T-cell (primary cell): ENCODE data around the gene RPP40. TPM values are rescaled to one million over a fixed set of nuclear protein-coding genes. Genes with fewer than 3 reads are reported as not detected.

Source experiments
- ATAC-seq, 4 experiments: fragments of 200-7000 bp in 3 of 4; fragments of 150-1000 bp in 1 of 4; cut with Tn5 transposase; replicated peaks in 1 of 4; 1 replicate in 3 of 4; 2 replicates in 1 of 4; pipeline ENCODE4 v1.10.0; 2021; ENCODE audit warnings: moderate library complexity in 3 of 4, mild to moderate bottlenecking in 2 of 4, moderate number of reproducible peaks in 1 of 4
- CTCF ChIA-PET, 2 donors: fragments of 300-600 bp; sonication (Branson Sonifier 250); formaldehyde crosslinking; loops; one replicate each; lab custom pipeline; 2022; ENCODE audit warnings: antibody characterized with exemption in 2 of 2; lab: Charles Lee
- POLR2A ChIA-PET, 2 donors: fragments of 300-600 bp; sonication (Branson Sonifier 250); formaldehyde crosslinking; loops; one replicate each; lab custom pipeline; 2022; ENCODE audit warnings: antibody characterized with exemption in 2 of 2; lab: Charles Lee
- DNase-seq, 35 experiments: peaks; one replicate each; pipeline versions ENCODE4 v3.0.0 to v3.0.0-alpha.2; 2013 to 2023
- H3K27ac ChIP-seq: one replicate; pipeline ENCODE4 v1.5.1; 2013; ENCODE audit warnings: low read length
- H3K27me3 ChIP-seq, 2 experiments: replicated peaks in 1 of 2; 1 replicate in 1 of 2; 2 replicates in 1 of 2; pipeline versions ENCODE4 v1.6.1 to v1.7.0; 2013; ENCODE audit warnings: low read length in 1 of 2, mixed read lengths in 1 of 2; ENCODE audit not compliant: control insufficient read depth in 2 of 2, insufficient read depth in 2 of 2; ENCODE audit errors: extremely low read depth in 1 of 2
- H3K36me3 ChIP-seq, 2 donors: 1 replicate in 1 of 2; 2 replicates in 1 of 2; pipeline versions ENCODE4 v1.6.1 to v1.7.0; 2013; ENCODE audit warnings: low read length in 1 of 2; ENCODE audit not compliant: control insufficient read depth in 2 of 2, insufficient read depth in 1 of 2; ENCODE audit errors: extremely low read depth in 1 of 2
- H3K4me1 ChIP-seq, 2 experiments: 1 replicate in 1 of 2; 2 replicates in 1 of 2; pipeline versions ENCODE4 v1.6.1 to v1.7.0; 2013; ENCODE audit warnings: low read length in 2 of 2, mixed read lengths in 1 of 2; ENCODE audit not compliant: insufficient read depth in 2 of 2, control insufficient read depth in 1 of 2; ENCODE audit errors: extremely low read depth in 1 of 2
- H3K4me3 ChIP-seq, 2 donors: 1 replicate in 1 of 2; 2 replicates in 1 of 2; pipeline versions ENCODE4 v1.5.1 to v1.7.0; 2013; ENCODE audit warnings: mild to moderate bottlenecking in 2 of 2, low read length in 1 of 2, moderate library complexity in 1 of 2; ENCODE audit not compliant: control insufficient read depth in 1 of 2; ENCODE audit errors: extremely low read depth in 1 of 2
- H3K9me3 ChIP-seq: 2 replicates; pipeline ENCODE4 v1.7.0; 2013
- H3K27ac Mint-ChIP-seq, 2 donors: one replicate each; pipeline ENCODE4 v1.8.0; 2020 to 2021; ENCODE audit warnings: mild to moderate bottlenecking in 2 of 2, mixed read lengths in 2 of 2
- H3K27me3 Mint-ChIP-seq, 2 donors: one replicate each; pipeline ENCODE4 v1.8.0; 2021 to 2022; ENCODE audit warnings: mixed read lengths in 2 of 2
- H3K36me3 Mint-ChIP-seq: one replicate; pipeline ENCODE4 v1.8.0; 2021; ENCODE audit warnings: mixed read lengths
- H3K4me1 Mint-ChIP-seq, 3 donors: one replicate each; pipeline ENCODE4 v1.8.0; 2020 to 2022; ENCODE audit warnings: mixed read lengths in 3 of 3, mild to moderate bottlenecking in 1 of 3
- H3K4me3 Mint-ChIP-seq, 3 donors: one replicate each; pipeline ENCODE4 v1.8.0; 2020 to 2022; ENCODE audit warnings: mild to moderate bottlenecking in 3 of 3, mixed read lengths in 3 of 3, moderate library complexity in 3 of 3
- H3K9me3 Mint-ChIP-seq, 3 donors: one replicate each; pipeline ENCODE4 v1.8.0; 2020 to 2022; ENCODE audit warnings: mixed read lengths in 3 of 3
- WGBS: methylation state at CpG from one replicate; pipeline ENCODE4 v1.1.5; 2013; ENCODE audit warnings: missing lambda C conversion rate; ENCODE audit not compliant: insufficient coverage; 5-methylcytosine and 5-hydroxymethylcytosine counted together
- total RNA-seq, 35 experiments: library from RNA in 6 of 35; stranded (reverse) in 6 of 35; fragments of 120-200 nt in 1 of 35; gene quantifications; one replicate each; pipeline versions ENCODE4 v1.2.1 to v1.2.4 and lab custom pipeline; 2013 to 2026

Gene RPP40
- total RNA-seq, 5 donors from 2014 or later (not counting 1 experiment from before 2014, with no cell fraction given), result 2.0 to 7.8 (median 4.8) TPM

DNA sequence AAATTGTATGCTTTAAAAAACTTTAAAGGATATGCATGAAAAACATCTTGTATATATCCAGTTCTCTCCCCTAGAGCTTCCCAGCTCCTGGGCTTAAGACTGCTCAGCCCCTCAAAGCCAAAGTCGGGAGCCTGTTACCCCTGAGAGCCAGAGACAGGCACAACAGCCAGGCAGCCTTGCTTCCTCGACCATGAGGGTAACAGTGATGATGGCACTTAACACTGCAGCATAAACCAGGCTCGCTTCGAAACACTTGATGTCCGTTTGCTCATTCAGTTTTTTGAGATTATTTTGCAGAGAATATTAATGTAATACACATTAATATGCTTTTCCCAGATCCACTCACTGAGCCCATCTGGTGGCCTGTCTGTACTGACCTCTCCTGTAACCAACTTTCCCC, 47.2 kb downstream of the RPP40 start:
- ChIA-PET POLR2A (interaction anchor here in 1 of 2 donors (0.6 kb wide), 1 partner anchor 484 kb away, joined by 3 read pairs; no protein-coding TSS in a partner anchor), CTCF (no interaction called here)
- Histone ChIP-seq H3K27ac (no peak overlapping the region), H3K27me3 (peaks cover 0 to 5% of the 10 kb centered on the region in 2 experiments), H3K4me3 (no peak overlapping the region), H3K4me1 (no peaks in the 10 kb centered on the region), H3K9me3 (no peaks in the 10 kb centered on the region), H3K36me3 (peaks cover 0 to 11% of the 10 kb centered on the region in 2 donors)
- WGBS, result no CpG with 5 or more reads among the region's 5 CpGs
- Mint-ChIP-seq H3K4me1 (no peaks in the 10 kb centered on the region), H3K9me3 (peaks cover 0 to 6% (median 0%) of the 10 kb centered on the region in 3 donors), H3K27me3 (peaks cover 0 to 1% of the 10 kb centered on the region in 2 donors), H3K4me3 (no peak overlapping the region), H3K27ac (no peak overlapping the region), H3K36me3 (peaks cover 31% of the 10 kb centered on the region)
- ATAC-seq (no peak), DNase-seq (no peak)

DNA sequence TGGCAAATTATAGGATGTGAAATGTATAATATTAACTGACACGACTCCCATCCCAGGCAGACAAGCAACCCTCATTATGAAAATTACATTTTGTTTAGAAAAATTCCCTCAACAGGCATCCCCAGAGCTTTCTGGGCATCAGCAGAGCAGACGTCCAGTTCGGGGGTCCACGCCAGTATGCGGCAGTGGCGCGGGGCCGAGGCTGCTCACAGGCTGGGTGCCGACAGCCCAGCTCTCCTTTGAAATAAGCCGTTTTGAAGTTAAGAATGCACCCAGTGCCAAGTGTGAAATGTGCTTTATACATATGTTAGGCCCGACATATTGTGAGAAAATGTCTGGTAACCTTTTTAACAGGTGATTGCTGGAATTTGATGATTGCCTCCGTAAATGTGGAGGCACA, 50.4 kb downstream of the RPP40 start:
- Mint-ChIP-seq H3K36me3 (peaks cover 49% of the 10 kb centered on the region), H3K4me1 (no peaks in the 10 kb centered on the region), H3K27me3 (peaks cover 0 to 1% of the 10 kb centered on the region in 2 donors), H3K9me3 (no peaks in the 10 kb centered on the region), H3K27ac (no peak overlapping the region), H3K4me3 (no peak overlapping the region)
- Histone ChIP-seq H3K4me3 (no peak overlapping the region), H3K9me3 (no peaks in the 10 kb centered on the region), H3K36me3 (peaks cover 0 to 31% of the 10 kb centered on the region in 2 donors), H3K27me3 (peaks cover 0 to 5% of the 10 kb centered on the region in 2 experiments), H3K27ac (no peak overlapping the region), H3K4me1 (no peaks in the 10 kb centered on the region)
- POLR2A ChIA-PET, result no interaction called here
- CTCF ChIA-PET, result no interaction called here
- WGBS, result 94% methylated on average over 7 of the region's 12 CpGs
- ATAC-seq (no peak), DNase-seq (no peak)

DNA sequence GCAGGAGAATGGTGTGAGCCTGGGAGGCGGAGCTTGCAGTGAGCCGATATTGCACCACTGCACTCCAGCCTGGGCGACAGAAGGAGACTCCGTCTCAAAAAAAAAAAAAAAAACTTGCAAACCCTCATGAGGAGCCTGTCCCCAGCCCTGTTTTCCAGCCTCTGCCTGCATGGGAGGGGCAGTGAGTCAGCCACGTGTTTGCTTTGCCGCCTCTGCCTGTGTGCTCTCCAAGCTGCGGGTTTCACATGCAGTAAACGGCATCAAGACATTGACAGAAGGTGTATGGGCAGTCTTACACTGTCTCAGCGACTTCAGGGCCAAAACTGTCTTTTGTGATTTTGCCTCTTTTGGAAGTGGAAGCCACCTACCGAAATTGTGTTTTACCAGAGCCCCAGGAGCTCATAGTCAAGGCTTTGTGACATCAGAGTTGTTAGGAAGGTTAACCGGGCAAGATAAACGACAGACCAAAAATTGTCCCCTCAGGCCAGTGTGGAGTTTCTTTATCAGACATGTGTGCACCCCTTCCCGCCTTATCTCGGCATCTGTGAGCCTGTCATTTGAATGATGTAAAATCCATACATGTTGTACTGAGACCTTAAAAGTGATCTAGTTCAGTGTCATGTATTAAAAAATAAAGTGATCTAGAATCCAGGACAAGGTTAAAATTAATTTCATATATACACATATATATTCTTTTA, 52.9 kb downstream of the RPP40 start:
- DNase-seq (no peak), ATAC-seq (no peak)
- 96% methylated on average over 12 of the region's 14 CpGs for WGBS
- no peaks in the 10 kb centered on the region for H3K4me1 ChIP-seq
- Mint-ChIP-seq H3K27ac (no peak overlapping the region), H3K4me3 (no peak overlapping the region), H3K36me3 (peaks cover 56% of the 10 kb centered on the region), H3K4me1 (no peaks in the 10 kb centered on the region), H3K9me3 (no peaks in the 10 kb centered on the region), H3K27me3 (no peaks in the 10 kb centered on the region)
- POLR2A ChIA-PET, result interaction anchor here in 1 of 2 donors (0.6 kb wide), 1 partner anchor 44 kb away, joined by 4 read pairs; no protein-coding TSS in a partner anchor
- no peak overlapping the region for H3K4me3 ChIP-seq
- no peaks in the 10 kb centered on the region for H3K9me3 ChIP-seq
- no peak overlapping the region for H3K27ac ChIP-seq
- peaks cover 0 to 36% of the 10 kb centered on the region in 2 donors for H3K36me3 ChIP-seq
- H3K27me3 ChIP-seq, result no peaks in the 10 kb centered on the region
- CTCF ChIA-PET, result no interaction called here

DNA sequence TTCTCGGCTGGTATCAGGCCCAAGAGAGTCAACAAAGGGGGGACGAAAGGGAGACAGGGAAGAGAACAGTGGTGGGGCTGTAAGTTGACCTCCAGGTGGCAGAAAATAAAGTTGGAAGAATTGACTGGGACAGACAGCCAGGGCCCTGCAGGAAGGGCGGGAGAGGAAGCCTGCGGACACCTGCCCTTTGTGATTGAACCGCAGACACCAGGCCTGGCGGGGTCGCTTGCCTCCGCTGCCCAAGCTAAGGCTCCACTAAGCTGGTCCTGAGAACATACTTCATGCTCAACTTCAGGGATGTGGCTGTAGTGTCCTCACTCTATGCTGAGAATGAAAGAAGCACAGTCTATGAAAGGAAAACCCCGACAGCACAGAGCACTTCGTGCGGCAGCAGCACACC, 53.8 kb downstream of the RPP40 start:
- Mint-ChIP-seq H3K27me3 (no peaks in the 10 kb centered on the region), H3K27ac (no peak overlapping the region), H3K9me3 (no peaks in the 10 kb centered on the region), H3K4me3 (no peak overlapping the region), H3K4me1 (no peaks in the 10 kb centered on the region), H3K36me3 (peaks cover 58% of the 10 kb centered on the region)
- peaks cover 0 to 45% of the 10 kb centered on the region in 2 donors for H3K36me3 ChIP-seq
- no peak for ATAC-seq
- H3K4me1 ChIP-seq, result no peaks in the 10 kb centered on the region
- H3K9me3 ChIP-seq, result no peaks in the 10 kb centered on the region
- POLR2A ChIA-PET, result no interaction called here
- no peak for DNase-seq
- CTCF ChIA-PET, result no interaction called here
- WGBS, result 99% methylated on average over 11 of the region's 11 CpGs
- no peaks in the 10 kb centered on the region for H3K27me3 ChIP-seq
- no peak overlapping the region for H3K27ac ChIP-seq
- no peak overlapping the region for H3K4me3 ChIP-seq

DNA sequence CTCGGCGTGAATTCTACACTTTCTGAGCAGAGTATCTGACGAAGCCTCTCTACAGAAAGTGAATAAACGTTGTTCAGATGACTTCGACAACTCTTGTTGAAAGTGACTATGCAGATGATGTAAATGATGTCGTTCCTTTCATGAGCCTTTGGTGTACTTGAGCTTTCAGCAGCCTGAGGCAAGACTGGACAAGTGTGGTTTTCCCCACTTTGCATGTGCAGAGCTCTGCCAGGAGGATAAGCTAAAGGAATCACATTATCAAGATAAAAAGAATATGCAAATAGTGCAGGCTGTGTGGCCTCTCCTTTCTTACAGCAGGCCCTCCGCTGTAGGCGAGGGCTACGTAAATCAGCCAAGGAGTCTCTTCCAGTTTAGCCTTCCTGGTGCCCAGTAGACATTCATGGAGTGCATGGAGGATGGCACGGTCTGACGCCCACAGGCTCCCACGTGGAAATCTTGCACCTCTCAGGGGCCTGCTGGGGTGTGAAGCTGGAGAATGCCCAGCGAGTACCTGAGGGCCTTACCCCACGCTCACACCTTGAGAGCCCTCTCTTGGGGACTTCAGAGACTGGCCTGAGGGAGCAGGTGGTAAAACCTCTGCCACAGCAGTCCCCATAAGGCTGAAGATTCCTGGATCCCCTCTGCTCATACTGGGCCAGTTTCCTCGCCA, 54.9 kb downstream of the RPP40 start:
- Mint-ChIP-seq H3K27me3 (no peaks in the 10 kb centered on the region), H3K4me1 (no peaks in the 10 kb centered on the region), H3K9me3 (no peaks in the 10 kb centered on the region), H3K36me3 (peaks cover 62% of the 10 kb centered on the region), H3K4me3 (no peak overlapping the region), H3K27ac (no peak overlapping the region)
- peaks cover 0 to 49% of the 10 kb centered on the region in 2 donors for H3K36me3 ChIP-seq
- H3K27me3 ChIP-seq, result no peaks in the 10 kb centered on the region
- H3K9me3 ChIP-seq, result no peaks in the 10 kb centered on the region
- DNase-seq (no peak), ATAC-seq (no peak)
- ChIA-PET POLR2A (no interaction called here), CTCF (no interaction called here)
- no peak overlapping the region for H3K27ac ChIP-seq
- H3K4me3 ChIP-seq, result no peak overlapping the region
- WGBS, result 92% methylated on average over 13 of the region's 15 CpGs
- no peaks in the 10 kb centered on the region for H3K4me1 ChIP-seq

DNA sequence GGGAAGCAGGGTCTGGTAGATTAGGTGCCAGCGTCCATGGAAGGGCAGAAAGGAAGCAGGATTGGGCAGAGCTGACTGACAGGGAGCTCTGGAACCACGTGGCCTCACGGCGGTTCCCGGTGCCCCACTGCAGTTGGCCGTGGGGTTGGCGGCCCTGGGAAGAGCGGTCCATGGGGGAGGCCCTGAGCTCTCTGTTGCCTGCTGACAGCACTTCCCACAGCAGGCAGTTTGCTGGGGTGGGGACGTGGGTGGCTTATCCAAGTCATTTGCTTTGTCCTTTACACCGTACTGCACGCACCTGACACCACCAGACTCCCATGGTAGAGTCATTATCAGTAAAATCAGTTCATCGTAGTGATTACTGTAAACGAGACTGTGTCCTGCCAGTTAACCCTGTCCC, 56.1 kb downstream of the RPP40 start:
- ChIA-PET POLR2A (no interaction called here), CTCF (no interaction called here)
- no peak overlapping the region for H3K27ac Mint-ChIP-seq
- Histone ChIP-seq H3K27me3 (no peaks in the 10 kb centered on the region), H3K4me1 (peaks cover 0 to 5% of the 10 kb centered on the region in 2 experiments), H3K36me3 (peaks cover 0 to 50% of the 10 kb centered on the region in 2 donors), H3K4me3 (no peak overlapping the region), H3K9me3 (no peaks in the 10 kb centered on the region), H3K27ac (no peak overlapping the region)
- peaks cover 58% of the 10 kb centered on the region for H3K36me3 Mint-ChIP-seq
- no peaks in the 10 kb centered on the region for H3K27me3 Mint-ChIP-seq
- DNase-seq (no peak), ATAC-seq (no peak)
- no peaks in the 10 kb centered on the region for H3K9me3 Mint-ChIP-seq
- H3K4me1 Mint-ChIP-seq, result peaks cover 1 to 5% (median 5%) of the 10 kb centered on the region in 3 donors
- H3K4me3 Mint-ChIP-seq, result no peak overlapping the region
- 94% methylated on average over 9 of the region's 13 CpGs for WGBS
